ENCODE data around the gene POLR2H.
A peak's percentile ranks its signal among the peaks of the same experiment; 100 is the strongest.

The POLR2H gene

DNA sequence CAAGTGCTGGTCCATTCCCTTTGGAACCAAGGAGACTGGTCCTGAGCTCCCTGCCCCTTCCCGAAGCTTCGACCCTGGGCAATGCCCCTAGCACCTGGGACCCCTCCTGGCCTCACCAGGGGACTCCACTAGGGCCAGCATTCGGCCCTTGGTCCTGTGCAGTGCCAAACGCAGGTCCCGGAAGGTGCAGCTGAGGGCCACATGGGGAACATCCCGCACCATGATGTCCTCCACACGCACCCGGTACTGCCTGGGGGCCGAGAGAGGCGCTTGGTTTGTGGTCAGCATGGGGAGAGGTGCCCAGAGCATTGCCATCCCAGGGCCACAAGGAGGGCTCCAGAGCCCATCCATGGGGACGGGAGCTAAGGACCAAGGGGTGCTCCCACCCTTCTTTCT is 8.0 kb upstream of the POLR2H start:
- no peak for TF ChIP-seq CTCF (conservative IDR thresholded peaks at IDR 0.05; ENCODE audit: low read depth, low read length)
- no peak overlapping the region for H3K4me3 ChIP-seq (ENCODE audit: low read length)
- DNase-seq (ENCODE audit: low read depth) = no peak

DNA sequence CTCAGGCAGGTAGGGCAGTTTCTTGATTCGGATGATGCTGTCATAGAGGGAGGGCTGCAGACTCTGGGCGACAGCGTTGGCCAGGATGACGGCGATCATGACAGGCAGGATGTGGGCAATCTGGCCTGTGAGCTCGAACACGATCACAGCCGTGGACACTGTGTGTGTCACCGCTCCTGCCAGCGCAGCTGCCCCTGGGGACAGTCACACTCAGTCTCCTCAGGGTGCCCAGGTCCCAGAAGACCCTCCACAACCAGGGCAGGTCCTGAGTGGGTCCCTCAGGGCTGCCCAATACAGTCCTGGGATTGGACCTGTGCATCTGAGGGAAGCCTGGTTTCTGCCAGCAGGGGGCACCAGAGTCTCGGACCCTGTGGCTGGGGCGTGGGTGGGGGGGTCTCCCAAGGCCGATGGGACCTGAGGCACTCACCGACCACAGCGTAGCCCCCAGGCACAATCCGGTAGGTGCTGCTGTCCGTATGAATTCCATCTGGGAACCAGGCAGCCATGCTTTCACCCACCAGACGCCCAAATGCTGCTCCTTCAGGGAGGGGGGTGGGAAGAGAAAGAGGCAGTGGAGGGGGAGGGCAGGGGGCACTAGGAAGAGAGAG is 7.3 kb upstream of the POLR2H start:
- no peak for DNase-seq (ENCODE audit: low read depth)
- H3K4me3 ChIP-seq (ENCODE audit: low read length) = no peak overlapping the region
- TF ChIP-seq CTCF (conservative IDR thresholded peaks at IDR 0.05; ENCODE audit: low read depth, low read length) = peak; percentile 81

- no peak for TF ChIP-seq CTCF (conservative IDR thresholded peaks at IDR 0.05; ENCODE audit: low read depth, low read length)
- no peak for DNase-seq (ENCODE audit: low read depth)
- no peak overlapping the region for H3K4me3 ChIP-seq (ENCODE audit: low read length)
Observed at GRCh38 chr3:184354754-184355153, 6.8 kb upstream of the POLR2H start.

DNA sequence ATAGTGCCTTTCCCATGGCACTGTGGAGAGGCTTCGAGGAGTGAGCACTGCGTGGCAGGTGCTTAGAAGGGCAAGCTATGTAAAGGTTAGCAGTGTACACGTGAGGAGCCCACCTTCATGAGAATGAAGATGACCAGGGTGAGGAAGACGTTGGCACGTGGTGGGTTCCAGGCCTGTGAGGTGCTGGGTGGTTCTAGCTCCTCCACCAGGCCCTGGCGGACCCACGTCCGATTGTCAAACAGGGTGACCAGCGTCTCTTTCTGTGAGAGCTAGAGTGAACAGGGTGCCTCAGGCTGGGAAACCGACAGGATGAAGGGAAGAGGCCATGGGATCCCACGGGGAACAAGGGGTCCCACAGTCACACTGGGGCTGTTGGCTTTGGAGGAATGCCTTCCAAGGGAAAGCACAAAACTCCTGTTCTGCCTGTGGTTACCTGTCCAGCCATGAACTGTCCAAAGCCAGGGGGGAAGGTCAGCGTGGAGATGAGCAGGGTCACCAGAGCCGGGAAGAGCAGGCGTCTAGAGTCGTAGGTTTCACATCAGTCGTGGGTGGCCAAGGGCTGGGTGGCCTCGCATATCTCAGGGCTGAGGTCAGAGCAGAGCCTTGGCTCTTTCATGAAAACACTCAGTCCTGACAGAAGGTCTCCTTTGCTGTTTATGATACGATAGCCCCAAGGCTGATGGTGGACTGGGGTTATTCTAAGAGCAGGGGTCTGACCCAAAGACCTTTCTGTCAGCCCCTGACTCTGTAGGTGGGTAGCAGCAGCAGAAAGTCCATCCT is 6.1 kb upstream of the POLR2H start:
- TF ChIP-seq CTCF (conservative IDR thresholded peaks at IDR 0.05; ENCODE audit: low read depth, low read length) = no peak
- DNase-seq (ENCODE audit: low read depth) = no peak
- no peak overlapping the region for H3K4me3 ChIP-seq (ENCODE audit: low read length)

DNA sequence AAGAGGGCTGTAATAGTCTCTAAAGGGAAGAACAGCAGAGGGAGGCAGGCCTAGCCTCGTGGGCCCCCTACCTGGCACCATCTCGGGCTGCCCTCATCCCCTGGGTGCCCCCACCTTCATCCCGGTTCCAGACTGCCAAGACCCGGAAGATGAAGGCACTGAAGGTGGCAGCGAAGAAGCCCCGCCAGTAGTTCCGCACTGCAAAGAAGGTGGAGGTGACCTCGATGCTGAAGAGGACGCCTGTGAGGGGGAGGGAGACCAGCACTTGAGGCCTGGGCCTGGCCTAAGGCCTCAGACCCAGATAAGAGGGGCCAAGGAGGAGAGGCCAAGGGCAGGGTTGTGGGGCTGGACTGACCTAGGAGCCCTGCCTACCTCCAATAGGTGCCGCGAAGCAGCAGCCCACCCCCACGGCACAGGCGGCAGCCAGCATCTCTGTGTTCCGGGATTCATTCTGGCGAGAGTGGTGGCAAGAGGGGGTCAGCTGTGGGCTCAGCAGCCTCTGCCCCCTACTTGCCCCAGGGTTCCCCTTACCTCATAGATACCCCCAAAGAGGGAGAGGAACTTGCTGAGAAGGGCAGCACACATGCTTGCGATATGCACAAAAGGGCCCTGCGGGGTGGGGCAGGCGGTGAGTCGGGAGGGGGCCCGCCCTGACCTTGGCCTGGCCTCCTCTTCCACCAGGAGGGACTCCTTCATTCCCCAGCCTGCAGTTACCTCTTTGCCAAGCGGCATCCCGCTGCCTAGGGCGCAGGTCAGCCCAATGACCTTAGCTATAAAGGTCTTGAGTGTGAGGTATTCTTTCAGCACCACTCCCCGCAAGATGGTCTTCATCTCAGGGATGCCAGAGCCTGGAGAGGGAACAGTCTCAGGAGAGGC is 4.0 kb upstream of the POLR2H start:
- TF ChIP-seq CTCF (conservative IDR thresholded peaks at IDR 0.05; ENCODE audit: low read depth, low read length) = no peak
- DNase-seq (ENCODE audit: low read depth) = no peak
- no peak overlapping the region for H3K4me3 ChIP-seq (ENCODE audit: low read length)

- no peak for TF ChIP-seq CTCF (conservative IDR thresholded peaks at IDR 0.05; ENCODE audit: low read depth, low read length)
- no peak overlapping the region for H3K4me3 ChIP-seq (ENCODE audit: low read length)
- DNase-seq (ENCODE audit: low read depth) = no peak
Observed at GRCh38 chr3:184358124-184358767, 3.3 kb upstream of the POLR2H start.

All from retinal pigment epithelial cell (primary cell).